Heart right ventricle (tissue), 16 donors: ENCODE measurements around the gene SPAG8. TPM values are rescaled to one million over a fixed set of nuclear protein-coding genes. Genes with fewer than 3 reads are reported as not detected.

Source experiments
- ATAC-seq, 8 donors: fragments of 200-7000 bp; cut with Tn5 transposase; one replicate each; pipeline ENCODE4 v1.9.1; 2020; ENCODE audit warnings: mild to moderate bottlenecking in 8 of 8, moderate library complexity in 8 of 8, moderate number of reproducible peaks in 1 of 8
- DNase-seq, 2 donors: peaks; one replicate each; pipeline ENCODE4 v3.0.0-alpha.2; 2020
- H3K27ac ChIP-seq, 10 donors: fragments of 200-600 bp; sonication (generic) in 2 of 10; one replicate each; pipeline versions ENCODE4 v1.5.0 to v1.8.0; 2020 to 2022; ENCODE audit warnings: mild to moderate bottlenecking in 3 of 10
- H3K27me3 ChIP-seq, 7 donors: fragments of 200-600 bp; one replicate each; pipeline ENCODE4 v1.8.0; 2021 to 2022; ENCODE audit warnings: mild to moderate bottlenecking in 2 of 7
- H3K36me3 ChIP-seq, 9 donors: fragments of 200-600 bp; sonication (generic) in 1 of 9; one replicate each; pipeline versions ENCODE4 v1.5.0 to v1.8.0; 2020 to 2022; ENCODE audit warnings: mild to moderate bottlenecking in 2 of 9
- H3K4me1 ChIP-seq, 9 donors: fragments of 200-600 bp; sonication (generic) in 1 of 9; one replicate each; pipeline versions ENCODE4 v1.5.0 to v1.8.0; 2020 to 2022; ENCODE audit warnings: mild to moderate bottlenecking in 4 of 9
- H3K4me3 ChIP-seq, 10 donors: fragments of 200-600 bp; sonication (generic) in 2 of 10; one replicate each; pipeline versions ENCODE4 v1.5.0 to v1.8.0; 2020 to 2022; ENCODE audit warnings: mild to moderate bottlenecking in 7 of 10, moderate library complexity in 2 of 10
- H3K9me3 ChIP-seq, 11 donors: fragments of 200-600 bp in 10 of 11; sonication (generic) in 2 of 11; one replicate each; pipeline versions ENCODE4 v1.5.0 to v1.8.0; 2013 to 2022; ENCODE audit warnings: mild to moderate bottlenecking in 2 of 11, control low read depth in 1 of 11, moderate library complexity in 1 of 11
- WGBS, 2 donors: extraction: QIAGEN DNeasy Blood & Tissue Kit; methylation state at CpG; one replicate each; pipeline ENCODE4 v1.1.7; 2013; ENCODE audit warnings: inconsistent platforms in 1 of 2; 5-methylcytosine and 5-hydroxymethylcytosine counted together
- intact Hi-C, 10 donors: fragments of 100-400 bp; cut with DNase I; formaldehyde crosslinking; loops; one replicate each; pipeline versions ENCODE4 v1.11.1 to v1.14.2; 2022
- polyA plus RNA-seq, 2 donors: library from polyadenylated mRNA; stranded (reverse); fragments of 200-250 nt; gene quantifications; one replicate each; pipeline ENCODE4 v1.2.3, GENCODE V29; 2013
- total RNA-seq, 10 donors: library from RNA; stranded (reverse); fragmentation: NEBNext Ultra II Directional in 3 of 10; extraction: Animal tissue kit (Norgen Biotek cat#: 25700) in 3 of 10; gene quantifications; one replicate each; pipeline versions ENCODE4 v1.2.1 to v1.2.4, GENCODE V29; 2021 to 2023
- TF ChIP-seq, protein P1 (sequence below), 9 donors: fragments of 200-600 bp; sonication (generic) in 2 of 9; IDR thresholded peaks; one replicate each; pipeline versions ENCODE4 v1.5.0 to v1.8.0; 2021 to 2022; ENCODE audit warnings: antibody characterized with exemption in 9 of 9, mild to moderate bottlenecking in 5 of 9, moderate library complexity in 1 of 9
- donor health status: Arrhythmogenic right ventricular cardiomyopathy.
- donor health status: ischemic (EF 13 %, LVEDD 7.1; RV severe dilation, severe dysfunction).
- donor health status: healthy with polysubstance abuse.
- donor health status: DM: no; HTN: yes; CAD: no.
- donor health status: DM: no; HTN: no; CAD: no.
- donor health status: ischemic (EF 25% LVEDD 6.9; RV normal size, moderate dysfunction).
- donor health status: ischemic (EF 25% LVEDD 5.7; RV mildly dilated, moderate dysfunction).
- donor health status: healthy.
- donor health status: DM: yes; HTN: yes; CAD: no.
- donor health status: Ischemic cardiomyopathy.
- donor health status: ischemic (EF 35%, LVEDD 5.7; RV mildly dilated, moderate dysfunction).
- donor health status: nonischemic (EF 11% LVEDD 7.7; RV severe dilation, severe dysfunction).
- donor health status: DM: yes; HTN: yes; CAD: no.
- donor health status: PGD.
- donor health status: ischemic (EF 29% LVEDD 5.4; RV normal size, mild dysfunction).
- donor health status: nonischemic (EF 23%, LVEDD 6.1; RV moderate dilation, normal function).

SPAG8 gene
- total and polyA plus RNA-seq, 12 donors: 0.84 to 6.0 (median 2.9) TPM

DNA sequence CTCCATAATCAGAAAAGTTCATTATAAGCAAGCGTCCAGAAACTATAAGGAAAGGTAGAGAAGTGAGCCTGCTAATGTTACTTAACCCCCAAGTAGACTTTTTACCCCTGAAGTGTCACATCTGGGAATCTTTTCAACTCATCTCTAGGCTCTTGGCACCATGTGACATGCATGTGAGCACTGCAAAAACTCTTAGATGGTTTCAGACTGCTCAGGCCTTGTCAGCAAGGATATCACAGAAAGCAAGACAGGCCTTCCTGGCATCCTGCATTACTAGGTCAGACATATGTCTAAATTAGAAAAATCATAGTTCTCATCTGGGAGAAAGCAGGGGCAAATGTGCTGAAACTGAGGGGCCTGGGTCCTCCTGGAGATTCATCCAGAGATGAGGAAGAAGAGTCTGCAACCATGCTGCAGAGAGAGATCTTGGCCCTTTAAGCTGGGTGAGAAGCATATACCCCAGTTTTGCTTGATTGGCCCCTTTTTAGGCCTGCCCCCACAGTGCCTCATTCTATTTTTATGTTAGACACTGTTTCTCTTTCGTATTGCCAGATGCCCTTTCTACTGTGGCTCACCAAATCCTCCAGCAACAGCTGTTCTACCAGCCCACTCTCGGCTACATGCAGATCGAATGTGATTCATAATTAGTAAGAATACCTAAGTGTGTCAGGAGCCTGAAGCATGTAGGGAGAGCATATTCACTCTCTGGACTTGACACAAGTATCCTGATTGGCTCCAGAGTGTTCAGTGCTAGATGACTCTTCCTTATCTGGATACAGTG, 35.9 kb upstream of the SPAG8 start:
- Histone ChIP-seq H3K27ac (peak overlapping the region in 8 of 10 donors; percentile 23 to 66 (median 55)), H3K36me3 (peaks cover 0 to 21% (median 0%) of the 10 kb centered on the region in 9 donors), H3K4me1 (peaks cover 2 to 54% (median 31%) of the 10 kb centered on the region in 9 donors), H3K4me3 (no peak overlapping the region), H3K9me3 (no peaks in the 10 kb centered on the region), H3K27me3 (peaks cover 0 to 69% (median 3%) of the 10 kb centered on the region in 7 donors)
- intact Hi-C loops: no loop called here
- DNase-seq (no peak), ATAC-seq (peak; percentile 38 to 84 (median 77))
- TF ChIP-seq, protein P1, sequence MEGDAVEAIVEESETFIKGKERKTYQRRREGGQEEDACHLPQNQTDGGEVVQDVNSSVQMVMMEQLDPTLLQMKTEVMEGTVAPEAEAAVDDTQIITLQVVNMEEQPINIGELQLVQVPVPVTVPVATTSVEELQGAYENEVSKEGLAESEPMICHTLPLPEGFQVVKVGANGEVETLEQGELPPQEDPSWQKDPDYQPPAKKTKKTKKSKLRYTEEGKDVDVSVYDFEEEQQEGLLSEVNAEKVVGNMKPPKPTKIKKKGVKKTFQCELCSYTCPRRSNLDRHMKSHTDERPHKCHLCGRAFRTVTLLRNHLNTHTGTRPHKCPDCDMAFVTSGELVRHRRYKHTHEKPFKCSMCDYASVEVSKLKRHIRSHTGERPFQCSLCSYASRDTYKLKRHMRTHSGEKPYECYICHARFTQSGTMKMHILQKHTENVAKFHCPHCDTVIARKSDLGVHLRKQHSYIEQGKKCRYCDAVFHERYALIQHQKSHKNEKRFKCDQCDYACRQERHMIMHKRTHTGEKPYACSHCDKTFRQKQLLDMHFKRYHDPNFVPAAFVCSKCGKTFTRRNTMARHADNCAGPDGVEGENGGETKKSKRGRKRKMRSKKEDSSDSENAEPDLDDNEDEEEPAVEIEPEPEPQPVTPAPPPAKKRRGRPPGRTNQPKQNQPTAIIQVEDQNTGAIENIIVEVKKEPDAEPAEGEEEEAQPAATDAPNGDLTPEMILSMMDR (IDR thresholded peaks at IDR 0.05): no peak
- 55 to 66% methylated on average over 4 of the region's 4 CpGs for WGBS, 2 donors

DNA sequence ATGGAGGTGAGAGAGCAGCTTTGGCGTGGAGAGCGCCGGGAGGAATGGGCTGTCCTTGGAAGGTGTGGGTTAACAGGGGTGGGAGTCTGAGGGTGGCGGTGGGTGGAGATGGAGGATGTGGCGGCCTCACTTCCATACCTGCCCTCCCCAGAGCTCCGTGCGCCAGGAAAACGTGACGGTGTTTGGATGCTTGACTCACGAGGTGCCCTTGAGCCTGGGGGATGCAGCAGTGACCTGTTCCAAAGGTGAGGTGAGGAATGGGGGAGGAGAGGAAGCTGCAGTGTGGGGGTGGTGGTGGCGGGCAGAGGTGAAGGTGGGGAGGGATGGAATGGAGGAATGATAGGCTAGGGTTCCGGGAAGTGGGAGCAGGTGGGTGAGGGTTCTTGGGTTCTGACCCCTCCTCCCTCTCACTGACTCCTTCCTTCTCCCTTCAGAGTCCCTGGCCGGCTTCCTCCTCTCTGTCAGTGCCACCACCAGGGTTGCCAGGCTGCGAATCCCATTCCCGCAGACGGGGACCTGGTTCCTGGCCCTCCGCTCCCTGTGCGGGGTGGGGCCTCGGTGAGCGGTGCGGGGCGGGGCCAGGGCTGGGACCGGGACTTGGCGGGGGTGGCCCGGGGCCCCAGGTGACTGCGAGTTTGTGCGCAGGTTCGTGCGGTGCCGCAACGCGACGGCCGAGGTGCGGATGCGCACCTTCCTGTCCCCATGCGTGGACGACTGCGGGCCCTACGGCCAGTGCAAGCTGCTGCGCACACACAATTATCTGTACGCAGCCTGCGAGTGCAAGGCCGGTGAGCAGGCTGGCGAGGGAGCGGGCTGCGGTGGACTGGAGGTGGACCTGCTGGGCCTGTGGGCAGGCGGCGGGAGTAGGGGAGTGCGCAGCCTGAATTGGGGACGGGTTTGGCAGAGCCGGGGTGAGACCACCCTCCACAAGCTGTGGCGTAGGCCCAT, 34.0 kb upstream of the SPAG8 start:
- Histone ChIP-seq H3K27me3 (peaks cover 0 to 68% (median 0%) of the 10 kb centered on the region in 7 donors), H3K27ac (peak overlapping the region in 3 of 10 donors; percentile 32 to 48 (median 33)), H3K4me3 (no peak overlapping the region), H3K36me3 (peaks cover 0 to 23% (median 0%) of the 10 kb centered on the region in 9 donors), H3K9me3 (no peaks in the 10 kb centered on the region), H3K4me1 (peaks cover 2 to 65% (median 31%) of the 10 kb centered on the region in 9 donors)
- DNase-seq (no peak), ATAC-seq (no peak)
- intact Hi-C loops: no loop called here
- 66 to 67% methylated on average over 52 to 53 of the region's 53 CpGs for WGBS, 2 donors
- TF ChIP-seq, protein P1 (IDR thresholded peaks at IDR 0.05): no peak

DNA sequence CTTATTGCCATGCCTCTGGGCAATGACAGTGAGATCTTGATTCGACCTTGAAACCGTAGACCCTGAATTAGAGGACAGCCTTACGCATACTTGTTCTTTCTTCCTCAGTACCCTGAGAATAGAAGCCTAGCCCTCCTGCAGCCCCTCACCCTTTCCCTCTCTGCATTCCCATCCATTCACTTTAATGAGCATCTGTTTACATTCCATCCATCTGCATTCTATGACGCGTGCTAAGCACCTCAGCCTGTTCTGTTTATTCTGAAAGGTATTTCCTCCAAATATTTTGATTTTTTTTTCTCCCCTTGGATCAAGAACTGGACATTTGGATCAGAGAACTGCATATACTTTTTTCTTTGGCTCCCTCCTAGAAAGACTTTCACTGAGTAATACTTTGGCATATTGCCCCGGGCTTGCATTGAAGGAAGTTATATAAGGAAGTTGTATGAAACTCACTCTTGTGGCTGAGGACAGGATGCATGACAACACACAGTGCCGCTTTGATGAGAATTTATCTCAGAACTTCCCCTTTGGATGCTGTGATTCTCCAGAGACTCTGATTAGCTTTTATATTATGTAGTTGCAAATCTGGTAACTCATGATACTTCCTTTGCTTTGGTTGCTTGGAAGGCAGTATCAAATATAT, 32.7 kb upstream of the SPAG8 start:
- peak in 1 of 2 donors; percentile 83 for DNase-seq
- H3K4me1 ChIP-seq: peaks cover 2 to 61% (median 31%) of the 10 kb centered on the region in 9 donors
- ATAC-seq: peak in 7 of 8 donors; percentile 70 to 90 (median 78)

More for the DNA sequence above, 32.7 kb upstream of the SPAG8 start:
- Histone ChIP-seq H3K27me3 (peaks cover 0 to 68% (median 0%) of the 10 kb centered on the region in 7 donors), H3K4me3 (no peak overlapping the region), H3K9me3 (no peaks in the 10 kb centered on the region), H3K27ac (peak overlapping the region in 6 of 10 donors; percentile 36 to 58 (median 44)), H3K36me3 (peaks cover 0 to 23% (median 0%) of the 10 kb centered on the region in 9 donors)
- TF ChIP-seq, protein P1 (IDR thresholded peaks at IDR 0.05): no peak
- intact Hi-C loops: no loop called here
- 37 to 44% methylated on average over 7 of the region's 7 CpGs for WGBS, 2 donors
